Stimulated activated naive CD4-positive, alpha-beta T cell (primary cell): ENCODE results near the gene RBM44.

Experiments used
- DNase-seq, 6 experiments: peaks; one replicate each; lab custom pipeline; 2025; lab: John Stamatoyannopoulos, UW

The RBM44 gene

DNA sequence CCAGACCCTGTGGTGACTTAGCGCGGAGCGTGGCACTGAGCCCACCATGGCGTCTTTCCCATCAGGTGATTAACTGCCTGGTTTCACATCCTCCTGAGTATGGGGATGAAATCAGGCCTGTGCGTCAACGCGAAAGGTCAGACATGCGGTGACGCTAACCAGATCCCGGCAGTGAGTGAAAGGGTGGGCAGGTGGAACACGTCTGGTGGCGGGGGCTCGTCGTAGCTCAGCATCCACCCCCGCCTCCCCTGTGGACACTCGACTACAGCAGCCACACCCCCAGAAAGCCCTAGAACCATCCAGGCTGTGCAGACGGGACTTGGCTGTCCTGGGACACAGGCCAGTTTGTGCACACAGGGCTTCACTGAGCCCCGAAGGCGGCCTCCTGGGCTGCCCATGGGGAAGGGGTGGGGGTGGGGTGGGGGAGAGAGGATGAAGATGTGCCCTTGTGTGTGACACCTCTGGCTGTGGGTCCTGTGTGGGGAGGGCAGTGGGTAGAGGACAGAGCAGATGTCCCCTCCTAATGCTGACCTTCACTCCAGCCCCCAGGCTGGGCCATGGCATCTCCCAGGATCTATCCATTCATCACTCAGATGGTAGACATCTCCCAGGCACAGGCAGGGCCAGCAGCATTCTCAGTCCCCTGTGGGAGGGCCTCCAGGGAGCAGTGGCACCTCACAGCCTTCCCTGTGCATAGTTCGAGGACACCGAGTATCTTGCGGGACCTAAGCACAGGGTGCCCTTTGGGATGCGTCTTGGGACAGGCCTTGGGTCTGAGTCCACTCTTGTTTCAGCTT, 88.3 kb downstream of the RBM44 start:
- no peak for DNase-seq

- no peak for DNase-seq
Observed at GRCh38 chr2:237888389-237888788, 89.8 kb downstream of the RBM44 start.

GRCh38 chr2:237889016-237889415, 90.4 kb downstream of the RBM44 start:
- DNase-seq, result no peak

GRCh38 chr2:237889811-237890210, 91.2 kb downstream of the RBM44 start:
- no peak for DNase-seq
